ENCODE data around the gene CLCA1.

DNA sequence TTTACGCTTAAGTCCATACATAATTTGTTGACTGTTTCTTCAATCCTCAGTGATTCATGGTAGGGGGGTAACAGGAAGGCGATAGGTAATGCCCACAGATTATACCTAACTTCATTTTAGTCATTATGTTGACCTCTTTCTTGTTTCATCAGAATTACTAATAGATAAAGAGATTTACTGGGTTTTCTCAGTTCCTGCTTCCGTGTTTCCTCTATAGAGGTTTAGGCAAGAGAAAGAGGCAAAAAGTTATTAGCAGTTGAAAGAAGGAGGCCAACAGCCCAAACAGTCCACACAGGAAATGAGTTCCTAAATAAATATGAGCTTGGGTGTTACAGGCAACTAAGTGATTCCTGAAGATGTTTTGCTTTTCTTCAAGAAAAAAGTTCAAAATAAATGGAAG, 17.9 kb upstream of the CLCA1 start:
- TF ChIP-seq, protein P1, sequence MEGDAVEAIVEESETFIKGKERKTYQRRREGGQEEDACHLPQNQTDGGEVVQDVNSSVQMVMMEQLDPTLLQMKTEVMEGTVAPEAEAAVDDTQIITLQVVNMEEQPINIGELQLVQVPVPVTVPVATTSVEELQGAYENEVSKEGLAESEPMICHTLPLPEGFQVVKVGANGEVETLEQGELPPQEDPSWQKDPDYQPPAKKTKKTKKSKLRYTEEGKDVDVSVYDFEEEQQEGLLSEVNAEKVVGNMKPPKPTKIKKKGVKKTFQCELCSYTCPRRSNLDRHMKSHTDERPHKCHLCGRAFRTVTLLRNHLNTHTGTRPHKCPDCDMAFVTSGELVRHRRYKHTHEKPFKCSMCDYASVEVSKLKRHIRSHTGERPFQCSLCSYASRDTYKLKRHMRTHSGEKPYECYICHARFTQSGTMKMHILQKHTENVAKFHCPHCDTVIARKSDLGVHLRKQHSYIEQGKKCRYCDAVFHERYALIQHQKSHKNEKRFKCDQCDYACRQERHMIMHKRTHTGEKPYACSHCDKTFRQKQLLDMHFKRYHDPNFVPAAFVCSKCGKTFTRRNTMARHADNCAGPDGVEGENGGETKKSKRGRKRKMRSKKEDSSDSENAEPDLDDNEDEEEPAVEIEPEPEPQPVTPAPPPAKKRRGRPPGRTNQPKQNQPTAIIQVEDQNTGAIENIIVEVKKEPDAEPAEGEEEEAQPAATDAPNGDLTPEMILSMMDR (conservative IDR thresholded peaks at IDR 0.05; ENCODE audit: low read depth in 2 of 2) = no peak
- TF ChIP-seq EZH2 (IDR thresholded peaks at IDR 0.05; ENCODE audit: low read depth, unreplicated experiment) = no peak
- TF ChIP-seq STAT1 (IDR thresholded peaks at IDR 0.05; ENCODE audit: unreplicated experiment) = no peak
